ENCODE data around the gene PANK4. TPM values are rescaled to one million over a fixed set of nuclear protein-coding genes. Genes with fewer than 3 reads are reported as not detected.

Gene PANK4
- total RNA-seq, 1 experiment from 2014 or later = 32.2 TPM

GRCh38 chr1:2466958-2467554 is 59.3 kb downstream of the PANK4 start:
- Mint-ChIP-seq H3K27me3 (ENCODE audit: low read depth) (peaks cover 29% of the 10 kb centered on the region), H3K27ac (no peak overlapping the region), H3K9me3 (no peaks in the 10 kb centered on the region), H3K36me3 (ENCODE audit: insufficient read depth in 1 of 3, low read depth in 3 of 3) (no peaks in the 10 kb centered on the region), H3K4me1 (no peaks in the 10 kb centered on the region), H3K4me3 (no peak overlapping the region)
- no peak overlapping the region for H3T11ph ChIP-seq (ENCODE audit: low read length)
- no peaks in the 10 kb centered on the region for H3K4me1 ChIP-seq (ENCODE audit: insufficient read depth, low read length)
- H3K18ac ChIP-seq (ENCODE audit: insufficient read length, low read depth, low read length) = no peak overlapping the region
- H3K4me2 ChIP-seq (ENCODE audit: insufficient read depth, insufficient read length, low read length) = no peak overlapping the region
- H3K27ac ChIP-seq (ENCODE audit: insufficient read length, low read depth, low read length) = no peak overlapping the region
- no peak overlapping the region for H2AFZ ChIP-seq (ENCODE audit: low read length)
- no CpG with 5 or more reads among the region's 30 CpGs for WGBS (ENCODE audit: extremely low coverage, insufficient read length, low lambda C conversion rate)
- H3K23me2 ChIP-seq (ENCODE audit: insufficient read length, low read depth, low read length, poor library complexity, severe bottlenecking) = no peaks in the 10 kb centered on the region
- H2BK120ac ChIP-seq (ENCODE audit: low read depth, low read length, poor library complexity, severe bottlenecking) = no peak overlapping the region
- H2BK5ac ChIP-seq (ENCODE audit: insufficient read length, low read length) = no peak overlapping the region
- no peak; the same call in 1 of the 3 replicates for TF ChIP-seq CTCF (conservative IDR thresholded peaks at IDR 0.05)
- no peak overlapping the region for H2AK5ac ChIP-seq (ENCODE audit: insufficient read length, low read length)
- no peak overlapping the region for H2BK12ac ChIP-seq (ENCODE audit: insufficient read length, low read depth, low read length)
- no peak overlapping the region for H4K91ac ChIP-seq (ENCODE audit: insufficient read length, low read depth, low read length)
- H3K27me3 ChIP-seq (ENCODE audit: insufficient read depth, low read length) = no peaks in the 10 kb centered on the region
- peak; percentile 65 for DNase-seq
- no peaks in the 10 kb centered on the region for H3K9me3 ChIP-seq (ENCODE audit: control insufficient read depth, low read depth, low read length)
- H3K23ac ChIP-seq (ENCODE audit: insufficient read length, low read depth, low read length) = no peak overlapping the region
- no peak overlapping the region for H4K8ac ChIP-seq (replicated peaks; ENCODE audit: insufficient read length, low read depth, low read length)
- H3K56ac ChIP-seq (ENCODE audit: insufficient read length, low read depth, low read length) = no peak overlapping the region
- peaks cover 3% of the 10 kb centered on the region for H4K20me1 ChIP-seq (ENCODE audit: control insufficient read depth, insufficient read depth, insufficient read length)
- H3K79me1 ChIP-seq (ENCODE audit: insufficient read depth, low read depth, low read length, poor library complexity, severe bottlenecking) = no peaks in the 10 kb centered on the region
- no peak overlapping the region for H3K4ac ChIP-seq (ENCODE audit: low read depth, low read length)
- H2BK20ac ChIP-seq (ENCODE audit: low read depth, low read length, poor library complexity, severe bottlenecking) = no peak overlapping the region
- H4K5ac ChIP-seq (ENCODE audit: insufficient read length, low read depth, low read length) = no peak overlapping the region
- no peak overlapping the region for H3K14ac ChIP-seq (ENCODE audit: insufficient read depth, low read length)
- no peaks in the 10 kb centered on the region for H3K79me2 ChIP-seq (ENCODE audit: insufficient read depth, low read length)
- H2BK15ac ChIP-seq (ENCODE audit: low read depth, low read length) = no peak overlapping the region
- no peak overlapping the region for H3K9ac ChIP-seq (ENCODE audit: extremely low read depth, insufficient read length, low read length)
